ENCODE data around the gene NR5A1.

Gene NR5A1

GRCh38 chr9:124480621-124480981 lies 26.6 kb downstream of the NR5A1 start:
- no peak for DNase-seq (ENCODE audit: low read depth in 2 of 2)

GRCh38 chr9:124479947-124480620 lies 27.1 kb downstream of the NR5A1 start:
- DNase-seq (ENCODE audit: low read depth in 2 of 2): no peak

- no peak for DNase-seq (ENCODE audit: low read depth in 2 of 2)
These were observed 27.8 kb downstream of the NR5A1 start for GRCh38 chr9:124479371-124479770.

- DNase-seq (ENCODE audit: low read depth in 2 of 2): no peak
These were observed 28.8 kb downstream of the NR5A1 start for GRCh38 chr9:124478354-124478753.

GRCh38 chr9:124477648-124478285 lies 29.4 kb downstream of the NR5A1 start:
- DNase-seq (ENCODE audit: low read depth in 2 of 2): no peak

GRCh38 chr9:124477211-124477647 lies 30.0 kb downstream of the NR5A1 start:
- no peak for DNase-seq (ENCODE audit: low read depth in 2 of 2)

GRCh38 chr9:124475868-124476690 lies 31.1 kb downstream of the NR5A1 start:
- DNase-seq (ENCODE audit: low read depth in 2 of 2): no peak

- no peak for DNase-seq (ENCODE audit: low read depth in 2 of 2)
These were observed 31.9 kb downstream of the NR5A1 start for GRCh38 chr9:124475158-124475867.

GRCh38 chr9:124474151-124474550 lies 33.0 kb downstream of the NR5A1 start:
- DNase-seq (ENCODE audit: low read depth in 2 of 2): no peak

GRCh38 chr9:124473310-124473709 lies 33.9 kb downstream of the NR5A1 start:
- no peak for DNase-seq (ENCODE audit: low read depth in 2 of 2)

- DNase-seq (ENCODE audit: low read depth in 2 of 2): no peak
These were observed 34.4 kb downstream of the NR5A1 start for GRCh38 chr9:124472770-124473169.

- DNase-seq (ENCODE audit: low read depth in 2 of 2): no peak
These were observed 35.4 kb downstream of the NR5A1 start for GRCh38 chr9:124471761-124472160.

GRCh38 chr9:124470726-124471125 lies 36.5 kb downstream of the NR5A1 start:
- DNase-seq (ENCODE audit: low read depth in 2 of 2): no peak

GRCh38 chr9:124470306-124470705 lies 36.9 kb downstream of the NR5A1 start:
- DNase-seq (ENCODE audit: low read depth in 2 of 2): no peak

- no peak for DNase-seq (ENCODE audit: low read depth in 2 of 2)
These were observed 38.0 kb downstream of the NR5A1 start for GRCh38 chr9:124469011-124469832.

- no peak for DNase-seq (ENCODE audit: low read depth in 2 of 2)
These were observed 39.0 kb downstream of the NR5A1 start for GRCh38 chr9:124468061-124468740.

GRCh38 chr9:124467410-124468060 lies 39.7 kb downstream of the NR5A1 start:
- DNase-seq (ENCODE audit: low read depth in 2 of 2): no peak

GRCh38 chr9:124465736-124466135 lies 41.5 kb downstream of the NR5A1 start:
- DNase-seq (ENCODE audit: low read depth in 2 of 2): no peak

GRCh38 chr9:124462739-124463138 lies 44.5 kb downstream of the NR5A1 start:
- no peak for DNase-seq (ENCODE audit: low read depth in 2 of 2)

GRCh38 chr9:124458441-124458840 lies 48.8 kb downstream of the NR5A1 start:
- DNase-seq (ENCODE audit: low read depth in 2 of 2): no peak
